ENCODE measurements around the gene TARS3. TPM values are rescaled to one million over a fixed set of nuclear protein-coding genes. Genes with fewer than 3 reads are reported as not detected.

TARS3 gene
- total RNA-seq, 4 donors from 2014 or later, result 17.3 to 31.3 (median 27.7) TPM

DNA sequence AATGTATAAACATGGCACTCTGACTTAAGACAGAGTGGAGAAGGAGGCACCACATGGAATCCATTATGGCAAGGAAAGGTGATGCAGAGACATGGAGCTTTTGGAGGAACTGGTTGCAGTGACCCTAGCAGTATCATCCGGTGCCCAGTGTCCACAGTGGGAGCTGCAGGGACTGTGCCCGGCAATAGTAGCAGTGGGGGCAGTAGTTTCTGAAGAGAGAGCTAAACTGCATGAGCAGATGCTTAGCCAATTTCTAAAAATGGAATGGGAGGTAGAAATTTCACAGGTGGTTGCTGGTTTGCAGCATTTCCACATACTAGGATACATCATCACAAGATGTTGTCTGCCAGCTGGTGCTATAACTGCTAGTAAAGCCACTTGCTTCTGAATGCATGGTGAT, 64.3 kb downstream of the TARS3 start:
- TF ChIP-seq, protein P1, sequence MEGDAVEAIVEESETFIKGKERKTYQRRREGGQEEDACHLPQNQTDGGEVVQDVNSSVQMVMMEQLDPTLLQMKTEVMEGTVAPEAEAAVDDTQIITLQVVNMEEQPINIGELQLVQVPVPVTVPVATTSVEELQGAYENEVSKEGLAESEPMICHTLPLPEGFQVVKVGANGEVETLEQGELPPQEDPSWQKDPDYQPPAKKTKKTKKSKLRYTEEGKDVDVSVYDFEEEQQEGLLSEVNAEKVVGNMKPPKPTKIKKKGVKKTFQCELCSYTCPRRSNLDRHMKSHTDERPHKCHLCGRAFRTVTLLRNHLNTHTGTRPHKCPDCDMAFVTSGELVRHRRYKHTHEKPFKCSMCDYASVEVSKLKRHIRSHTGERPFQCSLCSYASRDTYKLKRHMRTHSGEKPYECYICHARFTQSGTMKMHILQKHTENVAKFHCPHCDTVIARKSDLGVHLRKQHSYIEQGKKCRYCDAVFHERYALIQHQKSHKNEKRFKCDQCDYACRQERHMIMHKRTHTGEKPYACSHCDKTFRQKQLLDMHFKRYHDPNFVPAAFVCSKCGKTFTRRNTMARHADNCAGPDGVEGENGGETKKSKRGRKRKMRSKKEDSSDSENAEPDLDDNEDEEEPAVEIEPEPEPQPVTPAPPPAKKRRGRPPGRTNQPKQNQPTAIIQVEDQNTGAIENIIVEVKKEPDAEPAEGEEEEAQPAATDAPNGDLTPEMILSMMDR (IDR thresholded peaks at IDR 0.05; ENCODE audit: low read depth), result no peak

DNA sequence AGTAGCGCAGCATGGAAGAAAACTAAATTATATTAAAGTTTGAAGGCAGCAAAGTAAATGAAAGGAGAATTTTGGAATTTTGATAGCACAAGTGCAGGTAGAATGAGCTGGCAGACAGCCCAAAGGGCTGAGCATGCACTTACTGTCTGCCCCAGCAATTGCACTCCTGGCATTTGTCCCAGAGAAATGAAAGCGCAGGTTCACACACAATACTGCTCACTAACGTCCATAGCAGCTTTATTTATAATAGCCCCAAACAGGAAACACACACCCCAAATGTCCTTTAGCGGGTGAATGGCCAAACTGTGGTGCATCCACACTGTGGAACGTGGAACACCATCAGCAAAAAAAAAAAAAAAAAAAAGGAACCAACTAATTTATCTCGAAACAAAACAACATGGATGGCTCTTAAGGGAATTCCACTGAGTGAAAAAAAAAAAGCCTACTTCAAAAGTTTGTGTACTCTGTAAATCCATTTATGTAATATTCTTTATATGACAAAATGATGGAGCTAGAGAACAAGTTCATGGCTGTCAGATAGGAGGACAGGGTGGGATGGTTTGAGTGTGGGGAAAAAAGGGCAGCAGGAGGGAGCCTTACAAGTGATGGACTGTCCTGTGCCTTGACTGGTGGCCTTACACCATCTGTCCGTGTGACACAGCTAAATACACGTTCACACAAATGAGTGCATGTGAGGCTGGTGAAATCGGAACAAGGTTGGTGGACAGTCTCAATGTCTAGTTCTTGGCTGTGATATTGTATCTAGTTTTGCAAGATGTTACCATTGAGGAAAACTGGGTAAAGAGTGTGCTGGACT, 66.1 kb downstream of the TARS3 start:
- TF ChIP-seq, protein P1 (IDR thresholded peaks at IDR 0.05; ENCODE audit: low read depth), result no peak

DNA sequence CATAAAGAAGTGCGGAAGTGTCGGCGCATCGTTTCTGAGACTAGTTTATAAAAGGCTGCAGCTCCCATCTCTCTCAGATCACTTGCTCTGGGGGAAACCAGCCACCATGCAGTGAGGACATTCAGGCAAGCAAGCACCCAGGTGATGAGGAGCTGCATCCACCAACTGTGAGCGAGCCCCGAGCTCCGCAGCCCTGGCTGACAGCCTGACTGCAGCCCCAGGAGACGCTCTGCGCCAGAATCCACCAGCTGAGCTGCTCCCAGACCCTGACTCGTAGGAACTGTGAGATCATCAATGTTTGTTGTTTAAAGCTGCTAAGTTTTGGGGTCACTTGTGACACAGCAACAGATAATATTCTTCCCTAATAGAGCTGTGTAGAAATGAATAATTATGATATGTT, 67.1 kb downstream of the TARS3 start:
- TF ChIP-seq, protein P1 (IDR thresholded peaks at IDR 0.05; ENCODE audit: low read depth), result no peak

DNA sequence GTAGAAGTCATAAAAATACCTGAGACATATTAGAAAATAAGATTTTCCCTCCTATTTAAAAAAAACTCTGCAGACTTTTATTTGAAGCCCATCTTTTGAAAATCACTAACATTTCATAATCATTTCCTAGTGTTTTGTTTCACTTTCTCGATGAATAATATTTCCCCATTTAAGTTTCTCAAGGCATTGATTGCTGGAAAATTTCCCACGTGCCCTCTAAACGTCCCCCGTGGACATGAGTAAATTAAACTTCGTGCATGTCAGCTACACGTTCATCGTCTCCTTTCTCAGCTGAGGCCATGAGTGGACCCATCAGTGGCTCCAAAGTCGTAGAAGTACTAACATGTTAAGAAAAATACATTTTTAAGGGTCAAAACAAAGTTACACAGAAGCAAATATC, 70.1 kb downstream of the TARS3 start:
- TF ChIP-seq, protein P1 (IDR thresholded peaks at IDR 0.05; ENCODE audit: low read depth), result no peak

DNA sequence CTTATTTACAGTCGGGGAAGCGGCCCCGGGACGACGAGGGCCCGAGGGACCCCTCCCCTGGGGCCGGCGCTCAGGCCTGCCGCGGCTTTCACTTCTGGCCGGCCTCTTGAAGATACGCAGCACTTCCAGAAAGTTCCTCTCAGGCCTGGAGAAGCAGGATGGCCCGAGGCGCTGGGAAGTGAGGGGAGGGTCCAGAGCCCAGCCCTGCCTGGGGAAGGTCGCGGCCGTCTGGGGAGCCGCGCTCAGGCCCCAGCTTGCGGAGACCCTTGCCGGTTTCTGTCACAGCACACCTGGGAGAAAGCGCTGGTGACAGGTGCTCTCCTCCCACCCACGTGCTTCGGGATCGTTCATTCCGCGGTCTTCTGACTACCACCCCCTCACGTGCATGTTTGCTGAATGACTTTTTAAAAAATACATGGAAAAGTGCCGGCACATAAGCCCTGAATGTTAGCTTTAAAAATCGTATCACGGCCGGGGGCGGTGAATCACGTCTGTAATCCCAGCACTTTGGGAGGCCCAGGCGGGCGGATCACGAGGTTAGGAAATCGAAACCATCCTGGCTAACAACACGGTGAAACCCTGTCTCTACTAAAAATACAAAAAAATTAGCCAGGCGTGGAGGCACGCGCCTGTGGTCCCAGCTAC, 71.4 kb downstream of the TARS3 start:
- TF ChIP-seq, protein P1 (IDR thresholded peaks at IDR 0.05; ENCODE audit: low read depth), result no peak

DNA sequence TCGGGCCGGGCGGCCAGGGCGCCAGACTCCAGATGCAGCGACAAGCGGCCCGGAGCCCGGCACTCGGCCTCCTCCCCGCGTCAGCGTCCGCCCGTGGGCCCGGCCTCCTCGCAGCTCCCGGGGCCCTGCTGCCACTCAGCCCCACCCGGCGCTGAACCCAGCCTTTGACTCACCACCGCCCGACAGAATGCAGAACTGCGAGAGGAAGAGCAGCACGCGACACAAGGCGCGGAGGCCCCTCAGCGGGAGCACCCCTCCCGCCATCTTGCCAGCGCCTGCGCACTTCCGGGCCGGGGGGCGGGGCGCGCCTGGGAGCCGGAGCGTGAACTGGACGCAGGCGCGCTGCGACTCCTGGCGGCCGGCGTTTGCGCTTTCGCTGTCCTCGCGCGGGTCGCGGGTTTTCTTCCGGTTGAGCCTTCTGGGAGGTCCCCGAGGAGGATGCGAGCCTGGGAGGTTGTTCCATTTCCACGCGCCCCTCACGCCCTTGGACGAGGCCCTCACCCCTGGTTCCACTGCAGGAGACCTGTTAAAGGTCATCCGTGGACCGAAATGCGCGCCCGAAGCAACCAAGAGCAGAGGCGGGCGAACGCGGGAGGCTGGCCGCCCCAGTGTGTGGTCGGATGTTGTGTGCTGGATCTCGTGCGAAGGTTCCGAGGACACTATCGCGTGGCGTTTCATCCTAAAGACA, 72.0 kb downstream of the TARS3 start, which contains the start of gene TM2D3:
TM2D3 (minus strand) TSS at position 284 of the 688 bp plus-strand sequence; CDS start at position 264, 20 bp downstream.
- TF ChIP-seq, protein P1 (IDR thresholded peaks at IDR 0.05; ENCODE audit: low read depth), result no peak

Data from subcutaneous adipose tissue (tissue), 4 donors.